Measurements from ENCODE around the gene S100P. TPM values are rescaled to one million over a fixed set of nuclear protein-coding genes. Genes with fewer than 3 reads are reported as not detected.

Gene S100P
- 31.8 to 89.1 TPM (median 73.1 TPM) in 5 replicates for total RNA-seq (2022; extraction: Qiagen RNA extraction; ENCODE audit: low read depth)

GRCh38 chr4:6693231-6694176 is at the start of gene S100P:
Gene S100P, plus strand, starts transcription at chr4:6693878. Its CDS starts 55 bp downstream, at chr4:6693933.

GRCh38 chr4:6709230-6710114 is 15.8 kb downstream of the S100P start, which contains the start of gene MRFAP1L1:
Gene MRFAP1L1, minus strand, starts transcription at chr4:6709865. Its CDS starts 236 bp downstream, at chr4:6709629.

GRCh38 chr4:6716018-6716911 is 22.6 kb downstream of the S100P start, which contains the start of gene BLOC1S4:
Gene BLOC1S4, plus strand, starts transcription at chr4:6716174. Its CDS starts 36 bp downstream, at chr4:6716210.

Other genes with a start within 250 kb of the S100P start
- 29.0 to 39.1 TPM (median 34.8 TPM) in 5 replicates for gene PPP2R2C, start 221.3 kb upstream of the S100P start, total RNA-seq (2022; extraction: Qiagen RNA extraction; ENCODE audit: low read depth)
- 8.1 to 10.5 TPM (median 9.4 TPM) in 5 replicates for gene MAN2B2, start 118.7 kb upstream of the S100P start, total RNA-seq (2022; extraction: Qiagen RNA extraction; ENCODE audit: low read depth)
- gene MRFAP1, start 53.2 kb upstream of the S100P start, total RNA-seq (2022; extraction: Qiagen RNA extraction; ENCODE audit: low read depth): 229 to 261 TPM (median 251 TPM) in 5 replicates
- 31.6 to 36.0 TPM (median 34.7 TPM) in 5 replicates for gene MRFAP1L1, start 16.0 kb downstream of the S100P start, total RNA-seq (2022; extraction: Qiagen RNA extraction; ENCODE audit: low read depth)
- 14.2 to 18.8 TPM (median 15.7 TPM) in 5 replicates for gene BLOC1S4, start 22.3 kb downstream of the S100P start, total RNA-seq (2022; extraction: Qiagen RNA extraction; ENCODE audit: low read depth)
- 7.4 to 11.5 TPM (median 11.1 TPM) in 5 replicates for gene KIAA0232, start 88.8 kb downstream of the S100P start, total RNA-seq (2022; extraction: Qiagen RNA extraction; ENCODE audit: low read depth)
- 34.1 to 39.4 TPM (median 38.3 TPM) in 5 replicates for gene TBC1D14, start 215.9 kb downstream of the S100P start, total RNA-seq (2022; extraction: Qiagen RNA extraction; ENCODE audit: low read depth)